MCF 10A (cell line): ENCODE measurements around the gene NOC2L. TPM values are rescaled to one million over a fixed set of nuclear protein-coding genes. Genes with fewer than 3 reads are reported as not detected.

ENCODE experiments used
- BruUV-seq: library from RNA; stranded (reverse); fragments of 400-500 nt; replicated peaks from 2 replicates; lab custom pipeline; 2021; lab: Mats Ljungman, UMichigan
- CTCF ChIA-PET: fragments of 300-600 bp; sonication (Branson Sonifier 250); formaldehyde crosslinking; extraction: SDS; loops from one replicate; lab custom pipeline; 2021; ENCODE audit warnings: antibody characterized with exemption, inconsistent platforms; lab: Yijun Ruan, JAX
- POLR2A ChIA-PET: fragments of 300-600, 350-650 bp; sonication (Branson Sonifier 250); formaldehyde crosslinking; extraction: SDS; loops from one replicate; lab custom pipeline; 2020; ENCODE audit warnings: antibody characterized with exemption, inconsistent platforms; lab: Yijun Ruan, JAX
- DNase-seq: peaks from one replicate; pipeline ENCODE4 v3.0.0-alpha.2; 2018; ENCODE audit not compliant: unreplicated experiment
- H3K27ac Mint-ChIP-seq: one replicate; pipeline ENCODE4 v1.8.0; 2022; ENCODE audit warnings: mild to moderate bottlenecking, low read depth, mixed read lengths; ENCODE audit not compliant: unreplicated experiment
- H3K27me3 Mint-ChIP-seq: one replicate; pipeline ENCODE4 v1.8.0; 2022; ENCODE audit warnings: mixed read lengths; ENCODE audit not compliant: insufficient read depth, unreplicated experiment
- H3K36me3 Mint-ChIP-seq: one replicate; pipeline ENCODE4 v1.8.0; 2022; ENCODE audit warnings: mild to moderate bottlenecking, moderate library complexity, mixed read lengths; ENCODE audit not compliant: insufficient read depth, unreplicated experiment
- H3K4me1 Mint-ChIP-seq: one replicate; pipeline ENCODE4 v1.8.0; 2022; ENCODE audit warnings: mixed read lengths; ENCODE audit not compliant: insufficient read depth, unreplicated experiment
- H3K4me3 Mint-ChIP-seq: one replicate; pipeline ENCODE4 v1.8.0; 2022; ENCODE audit warnings: mild to moderate bottlenecking, moderate library complexity, mixed read lengths; ENCODE audit not compliant: unreplicated experiment
- H3K9me3 Mint-ChIP-seq: one replicate; pipeline ENCODE4 v1.8.0; 2022; ENCODE audit warnings: mixed read lengths; ENCODE audit not compliant: unreplicated experiment
- intact Hi-C: fragments of 100-400 bp; cut with micrococcal nuclease; formaldehyde crosslinking; loops from 2 replicates; pipeline ENCODE4 v1.14.1; 2022
- total RNA-seq: library from RNA; stranded (reverse); gene quantifications from 2 replicates; pipeline ENCODE4 v1.2.3, GENCODE V29; 2022
- TF ChIP-seq, protein P1 (sequence below): fragments of 200-600 bp; IDR thresholded peaks from one replicate; pipeline ENCODE4 v1.8.0; 2022; ENCODE audit warnings: antibody characterized with exemption, mild to moderate bottlenecking; ENCODE audit not compliant: unreplicated experiment

Gene NOC2L
- total RNA-seq, 1 experiment from 2014 or later: 136 TPM

DNA sequence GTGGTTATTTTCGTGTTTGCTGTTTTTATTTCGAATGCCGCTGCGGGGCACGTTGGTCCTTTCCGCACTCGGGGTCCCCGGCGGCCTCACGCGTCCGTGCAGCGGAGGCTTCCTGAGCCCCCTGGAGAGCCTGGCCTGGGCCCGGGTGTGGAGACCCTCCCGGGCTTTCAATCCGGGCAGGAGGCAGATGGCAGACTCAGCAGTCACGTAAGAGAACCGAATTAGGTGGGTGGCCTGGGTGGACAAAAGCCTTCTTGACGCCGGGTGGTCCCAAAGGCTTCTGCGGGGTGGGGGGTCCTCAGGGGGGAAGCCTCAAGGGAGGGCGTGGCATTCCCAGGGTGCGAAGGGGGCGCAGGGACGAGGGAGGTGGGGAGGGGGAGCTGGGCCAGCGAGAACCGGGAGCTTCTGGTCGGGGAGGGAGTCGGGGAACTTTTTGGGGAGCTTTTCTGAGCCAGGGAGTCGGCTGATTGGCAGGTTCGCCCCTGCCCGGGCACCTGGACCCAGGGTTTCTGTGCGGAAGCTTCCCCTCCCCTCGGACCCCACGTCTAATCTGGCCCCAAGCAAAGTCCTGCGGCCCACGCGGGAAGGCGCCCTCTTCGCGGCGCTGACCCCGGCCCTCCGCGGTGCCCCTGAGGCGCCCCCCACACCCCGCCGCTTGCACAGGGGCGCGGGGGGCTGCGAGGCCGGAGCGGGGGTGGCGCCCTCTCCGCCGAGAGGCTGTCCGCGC lies 42.2 kb upstream of the NOC2L start:
- DNase-seq: peak; percentile 34
- intact Hi-C loops: loop anchor here (5.0 kb wide), 1 partner anchor 61 kb away; no protein-coding TSS in a partner anchor
- H3K36me3 Mint-ChIP-seq: no peaks in the 10 kb centered on the region
- no peaks in the 10 kb centered on the region for H3K9me3 Mint-ChIP-seq
- TSS peak; percentile 65 for BruUV-seq
- POLR2A ChIA-PET: interaction anchor here (1.2 to 1.4 kb wide), 2 partner anchors 12 to 18 kb away, joined by 4 to 5 read pairs; partner anchors contain the start of genes AGRN and ISG15
- CTCF ChIA-PET: interaction anchor here (0.6 to 2.0 kb wide), 11 partner anchors 13 to 266 kb away, joined by 3 to 18 read pairs (median 3); partner anchors contain the start of genes ISG15 and PERM1
- H3K4me1 Mint-ChIP-seq: peaks cover 9% of the 10 kb centered on the region
- H3K4me3 Mint-ChIP-seq: peak overlapping the region; percentile 82
- H3K27me3 Mint-ChIP-seq: no peaks in the 10 kb centered on the region
- H3K27ac Mint-ChIP-seq: peak overlapping the region; percentile 94
- TF ChIP-seq, protein P1, sequence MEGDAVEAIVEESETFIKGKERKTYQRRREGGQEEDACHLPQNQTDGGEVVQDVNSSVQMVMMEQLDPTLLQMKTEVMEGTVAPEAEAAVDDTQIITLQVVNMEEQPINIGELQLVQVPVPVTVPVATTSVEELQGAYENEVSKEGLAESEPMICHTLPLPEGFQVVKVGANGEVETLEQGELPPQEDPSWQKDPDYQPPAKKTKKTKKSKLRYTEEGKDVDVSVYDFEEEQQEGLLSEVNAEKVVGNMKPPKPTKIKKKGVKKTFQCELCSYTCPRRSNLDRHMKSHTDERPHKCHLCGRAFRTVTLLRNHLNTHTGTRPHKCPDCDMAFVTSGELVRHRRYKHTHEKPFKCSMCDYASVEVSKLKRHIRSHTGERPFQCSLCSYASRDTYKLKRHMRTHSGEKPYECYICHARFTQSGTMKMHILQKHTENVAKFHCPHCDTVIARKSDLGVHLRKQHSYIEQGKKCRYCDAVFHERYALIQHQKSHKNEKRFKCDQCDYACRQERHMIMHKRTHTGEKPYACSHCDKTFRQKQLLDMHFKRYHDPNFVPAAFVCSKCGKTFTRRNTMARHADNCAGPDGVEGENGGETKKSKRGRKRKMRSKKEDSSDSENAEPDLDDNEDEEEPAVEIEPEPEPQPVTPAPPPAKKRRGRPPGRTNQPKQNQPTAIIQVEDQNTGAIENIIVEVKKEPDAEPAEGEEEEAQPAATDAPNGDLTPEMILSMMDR: no peak

DNA sequence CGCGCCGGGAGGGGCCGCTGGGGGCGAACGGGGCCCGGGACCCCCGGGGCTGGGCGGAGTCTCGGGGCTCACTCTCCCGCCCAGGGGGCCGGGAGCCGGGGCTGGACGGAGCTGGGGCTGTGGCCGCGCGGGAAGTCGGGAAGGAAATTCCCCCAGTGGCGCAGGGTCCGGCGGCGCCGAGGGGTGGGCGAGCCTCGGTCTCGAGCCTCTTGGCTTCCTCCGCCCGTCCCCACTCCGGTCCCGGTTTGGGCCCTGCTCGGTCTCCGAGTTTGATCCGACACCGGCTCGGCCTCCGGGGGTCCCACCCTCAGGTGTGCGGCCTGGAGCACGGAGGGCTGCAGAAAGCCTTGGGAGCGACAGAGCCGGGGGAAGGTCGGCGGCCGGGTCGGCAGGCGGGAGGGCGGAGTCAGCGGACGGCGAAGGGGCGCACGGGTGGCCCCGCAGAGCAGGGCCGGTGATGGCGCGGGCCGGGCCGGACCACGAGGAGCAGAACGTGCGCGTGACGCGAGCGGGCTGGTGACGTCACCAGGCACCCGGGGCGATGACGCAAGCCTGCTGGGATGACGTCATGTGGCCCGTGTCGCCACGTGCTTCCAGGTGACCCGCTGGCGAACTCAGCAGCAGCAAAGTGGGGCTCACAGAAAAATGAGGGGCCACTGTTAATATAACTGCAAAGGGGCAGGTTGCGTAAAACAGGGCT lies 41.5 kb upstream of the NOC2L start:
- TF ChIP-seq, protein P1: no peak
- peak overlapping the region; percentile 94 for H3K27ac Mint-ChIP-seq
- H3K27me3 Mint-ChIP-seq: no peaks in the 10 kb centered on the region
- intact Hi-C loops: loop anchor here (5.0 kb wide), 1 partner anchor 62 kb away; no protein-coding TSS in a partner anchor
- POLR2A ChIA-PET: interaction anchor here (0.7 to 1.4 kb wide), 7 partner anchors 13 to 232 kb away, joined by 3 to 6 read pairs (median 4); partner anchors contain the start of genes B3GALT6, ISG15 and RNF223
- peak overlapping the region; percentile 82 for H3K4me3 Mint-ChIP-seq
- DNase-seq: peak; percentile 76
- H3K9me3 Mint-ChIP-seq: no peaks in the 10 kb centered on the region
- no TSS peak for BruUV-seq
- CTCF ChIA-PET: interaction anchor here (1.3 to 2.0 kb wide), 4 partner anchors 13 to 63 kb away, joined by 4 to 18 read pairs (median 13); partner anchors contain the start of genes ISG15 and PERM1
- H3K4me1 Mint-ChIP-seq: peaks cover 13% of the 10 kb centered on the region
- no peaks in the 10 kb centered on the region for H3K36me3 Mint-ChIP-seq

DNA sequence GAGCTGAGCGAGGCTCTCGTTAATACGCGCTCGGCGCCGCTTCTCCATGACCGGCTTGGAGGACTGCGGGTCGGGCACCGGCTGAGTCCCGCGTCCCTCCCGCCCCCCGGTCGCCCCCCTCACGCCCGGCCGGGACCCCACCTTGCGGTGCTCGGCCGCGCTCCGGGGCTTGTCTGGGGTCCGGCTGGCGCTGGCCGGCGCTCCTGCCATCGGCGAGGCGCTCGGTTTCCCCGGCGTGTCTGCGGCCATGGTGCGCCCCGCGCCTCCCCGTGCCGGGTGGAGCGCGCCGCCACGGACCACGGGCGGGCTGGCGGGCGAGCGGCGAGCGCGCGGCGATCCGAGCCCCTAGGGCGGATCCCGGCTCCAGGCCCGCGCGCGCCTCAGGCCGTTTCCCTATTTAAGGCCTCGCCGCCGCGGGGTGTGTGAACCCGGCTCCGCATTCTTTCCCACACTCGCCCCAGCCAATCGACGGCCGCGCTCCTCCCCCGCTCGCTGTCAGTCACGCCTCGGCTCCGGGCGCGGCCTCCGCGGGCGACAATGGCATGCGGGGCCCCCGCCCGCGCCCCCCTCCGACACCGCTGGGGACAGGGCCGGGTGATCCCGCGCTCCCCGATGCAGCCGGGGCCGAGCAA lies 40.8 kb upstream of the NOC2L start, which contains the start of gene HES4:
HES4 (minus strand) TSS at position 373 of the 632 bp plus-strand sequence; CDS start at position 249, 124 bp downstream.
- no TSS peak for BruUV-seq
- Mint-ChIP-seq H3K27me3 (no peaks in the 10 kb centered on the region), H3K27ac (peak within 1 kb of the TSS; percentile 94), H3K36me3 (no peaks in the 10 kb centered on the region), H3K9me3 (no peaks in the 10 kb centered on the region), H3K4me1 (peaks cover 13% of the 10 kb centered on the region), H3K4me3 (peak within 1 kb of the TSS; percentile 82)
- intact Hi-C loops: loop anchor here (5.0 kb wide), 1 partner anchor 62 kb away; no protein-coding TSS in a partner anchor
- DNase-seq: peak; percentile 92
- ChIA-PET POLR2A (interaction anchor here (0.7 to 1.4 kb wide), 8 partner anchors 13 to 232 kb away, joined by 3 to 6 read pairs (median 4); partner anchors contain the start of genes B3GALT6, ISG15 and RNF223), CTCF (interaction anchor here (0.5 to 0.9 kb wide), 2 partner anchors 17 to 48 kb away, joined by 3 to 4 read pairs; no protein-coding TSS in a partner anchor)
- TF ChIP-seq, protein P1: no peak
